T-helper 1 cell (primary cell): Measurements from ENCODE around the gene SHISA2.

ENCODE experiments used
- DNase-seq, 5 donors: peaks; one replicate each; pipeline ENCODE4 v3.0.0-alpha.2; 2012 to 2020

SHISA2 gene

GRCh38 chr13:26047040-26047439 is 4.8 kb downstream of the SHISA2 start:
- no peak for DNase-seq

GRCh38 chr13:26046639-26047038 is 5.2 kb downstream of the SHISA2 start:
- no peak for DNase-seq

GRCh38 chr13:26045142-26045541 is 6.7 kb downstream of the SHISA2 start:
- no peak for DNase-seq

- no peak for DNase-seq
These were observed 9.0 kb downstream of the SHISA2 start for GRCh38 chr13:26042785-26043184.

GRCh38 chr13:26041444-26041843 is 10.4 kb downstream of the SHISA2 start:
- DNase-seq, result no peak

- DNase-seq, result no peak
These were observed 12.8 kb downstream of the SHISA2 start for GRCh38 chr13:26038931-26039475.

- peak in 1 of 5 donors; percentile 21 for DNase-seq
These were observed 14.5 kb downstream of the SHISA2 start for GRCh38 chr13:26037302-26037701.

- DNase-seq, result no peak
These were observed 15.4 kb downstream of the SHISA2 start for GRCh38 chr13:26036383-26036782.

- no peak for DNase-seq
These were observed 17.8 kb downstream of the SHISA2 start for GRCh38 chr13:26034018-26034417.

- DNase-seq, result no peak
These were observed 21.5 kb downstream of the SHISA2 start for GRCh38 chr13:26030331-26030730.

GRCh38 chr13:26029581-26030136 is 22.2 kb downstream of the SHISA2 start:
- DNase-seq, result no peak

- DNase-seq, result no peak
These were observed 25.6 kb downstream of the SHISA2 start for GRCh38 chr13:26026211-26026610.

- no peak for DNase-seq
These were observed 26.0 kb downstream of the SHISA2 start for GRCh38 chr13:26025771-26026170.

- DNase-seq, result no peak
These were observed 26.6 kb downstream of the SHISA2 start for GRCh38 chr13:26025196-26025595.

- DNase-seq, result no peak
These were observed 27.3 kb downstream of the SHISA2 start for GRCh38 chr13:26024558-26024957.

- no peak for DNase-seq
These were observed 29.1 kb downstream of the SHISA2 start for GRCh38 chr13:26022538-26023292.

- DNase-seq, result no peak
These were observed 29.9 kb downstream of the SHISA2 start for GRCh38 chr13:26021956-26022355.

- no peak for DNase-seq
These were observed 30.3 kb downstream of the SHISA2 start for GRCh38 chr13:26021516-26021915.

GRCh38 chr13:26020891-26021290 is 30.9 kb downstream of the SHISA2 start:
- DNase-seq, result no peak

- no peak for DNase-seq
These were observed 31.6 kb downstream of the SHISA2 start for GRCh38 chr13:26019881-26020870.

- DNase-seq, result no peak
These were observed 32.6 kb downstream of the SHISA2 start for GRCh38 chr13:26019251-26019650.

- no peak for DNase-seq
These were observed 33.7 kb downstream of the SHISA2 start for GRCh38 chr13:26017932-26018665.
